Colonic mucosa (tissue), 4 donors: ENCODE results near the gene WDR19. TPM values are rescaled to one million over a fixed set of nuclear protein-coding genes. Genes with fewer than 3 reads are reported as not detected.

Experiments used
- DNase-seq: peaks from one replicate; pipeline ENCODE4 v3.0.0-alpha.2; 2020
- H3K27ac ChIP-seq: fragments of 200-600 bp; one replicate; pipeline ENCODE4 v1.8.0; 2021
- H3K27me3 ChIP-seq: fragments of 200-600 bp; one replicate; pipeline ENCODE4 v1.8.0; 2021
- H3K36me3 ChIP-seq: fragments of 200-600 bp; one replicate; pipeline ENCODE4 v1.8.0; 2021
- H3K4me1 ChIP-seq: fragments of 200-600 bp; one replicate; pipeline ENCODE4 v1.8.0; 2021; ENCODE audit warnings: mild to moderate bottlenecking
- H3K4me3 ChIP-seq: fragments of 200-600 bp; one replicate; pipeline ENCODE4 v1.8.0; 2021
- H3K9ac ChIP-seq, 2 donors: one replicate each; pipeline ENCODE4 v1.7.0; 2013; ENCODE audit warnings: control low read depth in 2 of 2, low read depth in 2 of 2, low read length in 2 of 2
- H3K9me3 ChIP-seq: fragments of 200-600 bp; one replicate; pipeline ENCODE4 v1.8.0; 2021
- intact Hi-C: fragments of 100-400 bp; cut with DNase I; formaldehyde crosslinking; loops from one replicate; pipeline ENCODE4 v1.14.1; 2022
- total RNA-seq, 2 donors: library from RNA; stranded (reverse); fragmentation: NEBNext Ultra II Directional in 1 of 2; extraction: Animal tissue kit (Norgen Biotek cat#: 25700) in 1 of 2; gene quantifications; one replicate each; pipeline ENCODE4 v1.2.1, GENCODE V29; 2021
- TF ChIP-seq, protein P1 (sequence below): fragments of 200-600 bp; IDR thresholded peaks from one replicate; pipeline ENCODE4 v1.8.0; 2022; ENCODE audit warnings: antibody characterized with exemption, mild to moderate bottlenecking
- donor health status: healthy.
- donor health status: DM: no; HTN: no; CAD: no.
- donor health status: DM: no; HTN: no; CAD: no.

WDR19 gene
- total RNA-seq, 2 donors from 2014 or later, result 8.1 to 11.7 TPM

DNA sequence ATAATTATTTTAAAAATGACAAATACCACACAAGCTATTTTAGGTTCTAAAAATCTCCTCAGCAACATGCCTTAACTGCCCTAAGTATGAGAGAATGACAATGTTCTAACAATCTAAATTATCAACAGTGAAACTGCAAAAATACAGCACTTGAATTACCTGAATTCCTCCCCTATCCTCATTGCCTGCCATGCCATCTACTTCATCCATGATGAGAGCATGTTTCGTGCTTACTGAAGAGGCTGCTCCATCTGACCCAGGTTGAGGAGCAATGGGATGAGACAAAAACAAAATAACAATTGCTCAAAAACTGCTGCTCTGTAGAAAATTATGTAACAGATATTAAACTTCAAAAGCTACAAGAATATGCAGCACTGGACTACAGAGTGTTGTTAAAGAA is 120.6 kb downstream of the WDR19 start:
- no peak for DNase-seq
- Histone ChIP-seq H3K36me3 (peaks cover 5% of the 10 kb centered on the region), H3K27me3 (no peaks in the 10 kb centered on the region), H3K4me3 (no peak overlapping the region), H3K4me1 (no peaks in the 10 kb centered on the region), H3K9me3 (no peaks in the 10 kb centered on the region), H3K27ac (no peak overlapping the region), H3K9ac (no peak overlapping the region)
- intact Hi-C loops, result no loop called here
- TF ChIP-seq, protein P1, sequence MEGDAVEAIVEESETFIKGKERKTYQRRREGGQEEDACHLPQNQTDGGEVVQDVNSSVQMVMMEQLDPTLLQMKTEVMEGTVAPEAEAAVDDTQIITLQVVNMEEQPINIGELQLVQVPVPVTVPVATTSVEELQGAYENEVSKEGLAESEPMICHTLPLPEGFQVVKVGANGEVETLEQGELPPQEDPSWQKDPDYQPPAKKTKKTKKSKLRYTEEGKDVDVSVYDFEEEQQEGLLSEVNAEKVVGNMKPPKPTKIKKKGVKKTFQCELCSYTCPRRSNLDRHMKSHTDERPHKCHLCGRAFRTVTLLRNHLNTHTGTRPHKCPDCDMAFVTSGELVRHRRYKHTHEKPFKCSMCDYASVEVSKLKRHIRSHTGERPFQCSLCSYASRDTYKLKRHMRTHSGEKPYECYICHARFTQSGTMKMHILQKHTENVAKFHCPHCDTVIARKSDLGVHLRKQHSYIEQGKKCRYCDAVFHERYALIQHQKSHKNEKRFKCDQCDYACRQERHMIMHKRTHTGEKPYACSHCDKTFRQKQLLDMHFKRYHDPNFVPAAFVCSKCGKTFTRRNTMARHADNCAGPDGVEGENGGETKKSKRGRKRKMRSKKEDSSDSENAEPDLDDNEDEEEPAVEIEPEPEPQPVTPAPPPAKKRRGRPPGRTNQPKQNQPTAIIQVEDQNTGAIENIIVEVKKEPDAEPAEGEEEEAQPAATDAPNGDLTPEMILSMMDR, result no peak

DNA sequence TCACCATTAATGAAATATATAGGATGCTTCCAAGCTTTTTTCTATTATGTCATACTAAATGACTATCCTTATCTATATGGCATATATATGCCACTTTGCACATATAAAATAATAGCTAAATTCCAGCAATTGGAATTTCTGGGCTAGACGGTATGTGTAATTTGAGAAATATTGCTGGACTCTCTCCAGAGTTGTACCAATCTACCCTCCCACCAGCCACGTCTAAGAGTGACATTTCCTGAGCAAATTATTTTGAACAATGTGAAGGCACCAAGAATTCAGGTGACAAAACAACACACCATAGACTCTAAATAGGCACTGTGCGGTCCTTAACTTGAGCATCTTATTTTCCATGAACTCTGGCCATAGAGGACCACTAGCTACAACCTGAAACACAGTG is 121.5 kb downstream of the WDR19 start:
- no peaks in the 10 kb centered on the region for H3K9me3 ChIP-seq
- intact Hi-C loops, result no loop called here
- no peak for DNase-seq
- TF ChIP-seq, protein P1, result no peak
- H3K36me3 ChIP-seq, result peaks cover 5% of the 10 kb centered on the region
- no peak overlapping the region for H3K4me3 ChIP-seq
- no peaks in the 10 kb centered on the region for H3K27me3 ChIP-seq
- no peak overlapping the region for H3K9ac ChIP-seq
- no peak overlapping the region for H3K27ac ChIP-seq
- H3K4me1 ChIP-seq, result no peaks in the 10 kb centered on the region

DNA sequence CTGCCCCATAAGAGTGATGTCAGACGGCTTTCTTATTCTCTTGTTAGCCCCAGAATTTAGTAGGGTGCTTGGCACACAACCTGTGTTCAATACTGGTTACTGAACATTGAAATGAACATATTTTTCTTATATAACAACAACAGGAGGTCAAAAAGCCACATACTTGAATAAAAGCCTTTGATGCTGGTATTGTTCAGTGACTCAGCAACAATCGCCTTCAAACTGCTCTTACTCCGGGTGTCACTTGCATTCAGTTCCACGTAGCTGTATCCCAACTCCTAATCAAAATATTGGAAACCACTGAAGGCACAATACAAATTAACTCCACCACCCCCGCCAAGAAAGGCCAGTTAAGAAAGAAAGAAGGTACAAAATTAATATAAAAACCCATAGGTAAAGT is 122.3 kb downstream of the WDR19 start:
- H3K36me3 ChIP-seq, result peaks cover 3% of the 10 kb centered on the region
- H3K9me3 ChIP-seq, result no peaks in the 10 kb centered on the region

DNA sequence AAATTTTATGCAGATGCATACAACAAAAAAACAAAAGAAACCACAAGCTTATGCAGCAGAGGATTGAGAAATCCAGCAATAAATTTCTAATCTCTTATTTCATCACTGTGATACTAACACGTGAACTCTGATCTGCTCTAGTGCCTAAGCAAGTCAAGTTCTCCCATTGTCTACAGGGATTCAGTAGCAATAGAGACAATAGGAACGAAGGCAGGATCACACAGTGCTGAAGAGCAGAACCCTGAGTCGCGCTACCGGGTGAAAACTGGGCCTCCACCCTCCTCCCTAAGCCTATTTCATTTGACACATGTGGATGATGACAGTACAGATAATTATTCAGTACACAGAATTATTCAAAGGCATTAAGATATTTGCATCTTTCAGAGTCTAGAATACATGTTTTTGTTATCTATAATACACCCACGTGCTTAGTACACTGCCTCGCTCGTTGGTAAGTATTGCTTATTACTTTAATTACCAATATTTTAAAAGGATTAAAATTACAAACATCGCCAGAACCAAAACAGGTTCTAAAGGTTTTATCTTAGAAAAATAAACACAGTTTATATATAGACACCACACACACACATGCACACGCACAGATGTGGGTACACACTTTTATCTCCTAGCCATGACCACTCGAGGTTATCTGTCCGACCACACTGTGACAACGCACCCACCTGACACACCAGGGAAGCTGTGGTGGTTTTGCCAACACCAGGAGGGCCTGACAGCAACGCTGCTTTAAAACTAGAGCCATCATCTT is 123.8 kb downstream of the WDR19 start:
- Histone ChIP-seq H3K27me3 (no peaks in the 10 kb centered on the region), H3K4me3 (no peak overlapping the region), H3K4me1 (no peaks in the 10 kb centered on the region), H3K36me3 (no peaks in the 10 kb centered on the region), H3K27ac (no peak overlapping the region), H3K9me3 (no peaks in the 10 kb centered on the region), H3K9ac (no peak overlapping the region)
- intact Hi-C loops, result no loop called here
- no peak for DNase-seq
- TF ChIP-seq, protein P1, result no peak

More for the DNA sequence above, 122.3 kb downstream of the WDR19 start:
- TF ChIP-seq, protein P1, result no peak
- no peak overlapping the region for H3K27ac ChIP-seq
- no peak for DNase-seq
- H3K4me3 ChIP-seq, result no peak overlapping the region
- H3K27me3 ChIP-seq, result no peaks in the 10 kb centered on the region
- H3K9ac ChIP-seq, result no peak overlapping the region
- H3K4me1 ChIP-seq, result no peaks in the 10 kb centered on the region
- intact Hi-C loops, result no loop called here

DNA sequence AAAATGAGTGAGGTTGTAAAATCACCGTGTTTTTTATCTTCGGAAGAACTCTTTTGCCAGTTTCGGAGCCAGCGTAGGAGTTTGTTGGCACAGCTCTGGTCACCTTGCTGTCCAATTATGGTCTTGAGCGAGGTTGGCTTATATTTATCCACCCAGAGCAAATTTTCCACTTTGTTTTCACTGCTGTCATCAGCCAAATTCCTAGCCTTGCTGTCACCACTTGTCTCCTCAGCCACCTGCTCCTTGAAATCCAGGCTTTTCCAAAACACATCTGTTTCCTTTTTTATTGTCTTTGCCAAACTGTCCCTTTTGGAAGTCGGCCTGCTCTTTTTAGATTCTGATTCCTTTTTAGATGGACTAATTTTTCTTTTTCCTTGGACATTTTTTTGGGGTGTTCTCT is 126.3 kb downstream of the WDR19 start:
- Histone ChIP-seq H3K27ac (no peak overlapping the region), H3K9ac (no peak overlapping the region), H3K4me1 (no peaks in the 10 kb centered on the region), H3K36me3 (no peaks in the 10 kb centered on the region), H3K27me3 (no peaks in the 10 kb centered on the region), H3K9me3 (no peaks in the 10 kb centered on the region), H3K4me3 (no peak overlapping the region)
- TF ChIP-seq, protein P1, result no peak
- no peak for DNase-seq
- intact Hi-C loops, result no loop called here
